ENCODE data around the gene HTRA1. TPM values are rescaled to one million over a fixed set of nuclear protein-coding genes. Genes with fewer than 3 reads are reported as not detected.
A peak's percentile ranks its signal among the peaks of the same experiment; 100 is the strongest.

The HTRA1 gene
- polyA plus RNA-seq, 1 of the 3 experiments (the other 2 are of a cell fraction), result 291 TPM

DNA sequence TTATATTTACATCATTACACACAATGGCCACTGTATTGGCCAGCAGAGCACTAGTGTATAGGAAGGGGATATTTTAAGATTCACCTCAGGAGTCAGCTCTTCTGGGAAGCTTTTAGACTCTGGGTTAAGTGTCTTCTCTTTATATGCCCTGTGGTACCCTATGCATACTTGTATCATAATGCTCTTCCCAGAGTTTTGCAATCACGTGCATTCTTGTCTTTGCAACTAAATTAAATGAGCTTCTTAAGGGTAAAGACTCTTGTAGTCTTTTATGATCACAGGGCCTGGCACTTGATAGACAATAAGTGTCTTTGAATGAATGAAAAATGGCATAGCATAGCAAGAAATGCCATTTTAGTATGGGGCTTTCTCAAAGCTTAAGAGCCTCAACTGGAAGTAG is 42.3 kb upstream of the HTRA1 start (continued):
- TF ChIP-seq, protein P1, sequence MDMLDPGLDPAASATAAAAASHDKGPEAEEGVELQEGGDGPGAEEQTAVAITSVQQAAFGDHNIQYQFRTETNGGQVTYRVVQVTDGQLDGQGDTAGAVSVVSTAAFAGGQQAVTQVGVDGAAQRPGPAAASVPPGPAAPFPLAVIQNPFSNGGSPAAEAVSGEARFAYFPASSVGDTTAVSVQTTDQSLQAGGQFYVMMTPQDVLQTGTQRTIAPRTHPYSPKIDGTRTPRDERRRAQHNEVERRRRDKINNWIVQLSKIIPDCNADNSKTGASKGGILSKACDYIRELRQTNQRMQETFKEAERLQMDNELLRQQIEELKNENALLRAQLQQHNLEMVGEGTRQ (IDR thresholded peaks at IDR 0.05; ENCODE audit: borderline replicate concordance, low read depth, low read length), result no peak
- TF ChIP-seq JUND (IDR thresholded peaks at IDR 0.05) (no peak), TEAD4 (IDR thresholded peaks at IDR 0.05; ENCODE audit: borderline replicate concordance, insufficient read depth) (no peak)
- TF ChIP-seq, protein P2, sequence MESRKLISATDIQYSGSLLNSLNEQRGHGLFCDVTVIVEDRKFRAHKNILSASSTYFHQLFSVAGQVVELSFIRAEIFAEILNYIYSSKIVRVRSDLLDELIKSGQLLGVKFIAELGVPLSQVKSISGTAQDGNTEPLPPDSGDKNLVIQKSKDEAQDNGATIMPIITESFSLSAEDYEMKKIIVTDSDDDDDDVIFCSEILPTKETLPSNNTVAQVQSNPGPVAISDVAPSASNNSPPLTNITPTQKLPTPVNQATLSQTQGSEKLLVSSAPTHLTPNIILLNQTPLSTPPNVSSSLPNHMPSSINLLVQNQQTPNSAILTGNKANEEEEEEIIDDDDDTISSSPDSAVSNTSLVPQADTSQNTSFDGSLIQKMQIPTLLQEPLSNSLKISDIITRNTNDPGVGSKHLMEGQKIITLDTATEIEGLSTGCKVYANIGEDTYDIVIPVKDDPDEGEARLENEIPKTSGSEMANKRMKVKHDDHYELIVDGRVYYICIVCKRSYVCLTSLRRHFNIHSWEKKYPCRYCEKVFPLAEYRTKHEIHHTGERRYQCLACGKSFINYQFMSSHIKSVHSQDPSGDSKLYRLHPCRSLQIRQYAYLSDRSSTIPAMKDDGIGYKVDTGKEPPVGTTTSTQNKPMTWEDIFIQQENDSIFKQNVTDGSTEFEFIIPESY (IDR thresholded peaks at IDR 0.05; ENCODE audit: borderline replicate concordance, low read depth), result no peak

DNA sequence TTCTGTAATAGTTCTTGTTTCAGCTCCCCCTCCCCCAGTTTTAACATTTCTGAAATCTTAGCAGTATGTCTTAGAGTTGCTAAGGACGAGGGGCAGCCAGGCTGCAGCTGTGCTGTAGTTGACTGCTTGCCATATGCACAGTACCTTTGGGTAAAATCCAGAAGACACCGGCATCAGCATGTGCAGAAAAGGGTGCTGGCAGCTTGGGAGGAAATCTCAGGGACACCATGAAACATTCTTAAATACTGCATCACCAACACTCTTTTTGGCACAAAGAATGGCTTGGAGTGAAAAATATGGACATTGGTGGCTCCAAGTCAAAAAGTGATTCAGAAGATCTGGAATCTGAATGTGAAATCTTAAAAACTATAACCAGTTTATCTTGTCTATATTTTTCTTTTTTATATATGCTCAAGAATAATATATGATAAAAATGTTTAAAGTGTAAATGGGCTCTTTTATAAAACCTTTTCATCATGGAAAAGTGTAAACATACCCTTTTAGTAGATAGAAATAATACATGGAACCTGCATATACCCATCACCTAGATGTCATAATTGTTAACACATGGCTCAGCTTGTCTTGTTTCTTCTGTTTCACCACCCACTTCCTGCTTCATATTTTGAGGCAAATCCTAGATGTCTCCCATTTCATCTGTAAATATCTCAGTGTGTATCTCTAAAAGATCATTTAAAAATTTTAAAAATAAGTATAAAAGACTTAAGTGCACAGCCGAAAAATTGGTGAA is 41.3 kb upstream of the HTRA1 start:
- H2AFZ ChIP-seq (ENCODE audit: low read depth), result no peak overlapping the region
- no peaks in the 10 kb centered on the region for H4K20me1 ChIP-seq (ENCODE audit: insufficient read depth)
- DNase-seq, result no peak
- H3K9ac ChIP-seq, result no peak overlapping the region; the same call in 1 of the 2 replicates
- peak overlapping the region; percentile 49; the same call in 1 of the 2 replicates for H3K4me2 ChIP-seq
- WGBS (ENCODE audit: low lambda C conversion rate), result 36% methylated on average over 3 of the region's 3 CpGs
- H3K9me3 ChIP-seq, result no peaks in the 10 kb centered on the region
- peak overlapping the region in 1 of 2 experiments; percentile 4; a peak in 1 of 4 replicates for H3K4me3 ChIP-seq (ENCODE audit: low read depth in 2 of 2, low read length in 1 of 2)
- peaks cover 11 to 17% of the 10 kb centered on the region in 2 experiments; a peak in 3 of 4 replicates for H3K4me1 ChIP-seq (ENCODE audit: control insufficient read depth in 1 of 2, insufficient read depth in 2 of 2, low read depth in 1 of 2, low read length in 1 of 2)
- CTCF ChIA-PET, result interaction anchor here (0.7 to 2.7 kb wide), 11 partner anchors 10 to 146 kb away, joined by 3 to 20 read pairs (median 4); no protein-coding TSS in a partner anchor
- POLR2A ChIA-PET, result no interaction called here
- peaks cover 34% of the 10 kb centered on the region for H3F3A ChIP-seq (replicated peaks; ENCODE audit: insufficient read depth)
- H3K36me3 ChIP-seq (replicated peaks in 1 of 2; ENCODE audit: control insufficient read depth in 1 of 2, insufficient read depth in 2 of 2, low read length in 1 of 2), result peaks cover 28 to 41% of the 10 kb centered on the region in 2 experiments
- H3K79me2 ChIP-seq (ENCODE audit: insufficient read depth), result no peaks in the 10 kb centered on the region
- H3K27me3 ChIP-seq (ENCODE audit: insufficient read depth), result no peaks in the 10 kb centered on the region
- no peaks in the 10 kb centered on the region for H3K9me2 ChIP-seq
- TF ChIP-seq SIN3A (IDR thresholded peaks at IDR 0.05; ENCODE audit: borderline replicate concordance, low read depth, low read length) (0 out of 2 replicates have a peak, but pooled peaks have one; percentile 20), YY1 (IDR thresholded peaks at IDR 0.05; ENCODE audit: low read depth) (no peak), EP300 (IDR thresholded peaks at IDR 0.05; ENCODE audit: borderline replicate concordance in 1 of 2, low read depth in 1 of 2, low read length in 1 of 2) (peak in 1 of 2 experiments; percentile 57; a peak in 1 of 4 replicates), RXRA (IDR thresholded peaks at IDR 0.05; ENCODE audit: borderline replicate concordance, low read depth) (peak; percentile 14; the same call in 1 of the 2 replicates), TCF12 (IDR thresholded peaks at IDR 0.05) (peak; percentile 68), FOSL2 (IDR thresholded peaks at IDR 0.05; ENCODE audit: borderline replicate concordance, low read depth) (peak; percentile 60; the same call in 1 of the 2 replicates), FOXJ3 (CRISPR knock-in tag; IDR thresholded peaks at IDR 0.05) (no peak), GABPA (IDR thresholded peaks at IDR 0.05; ENCODE audit: low read depth) (no peak), NFIC (IDR thresholded peaks at IDR 0.05; ENCODE audit: borderline replicate concordance) (peak; percentile 91), GATA2 (CRISPR knock-in tag; IDR thresholded peaks at IDR 0.05) (no peak), JUND (IDR thresholded peaks at IDR 0.05) (peak; percentile 57), ELF1 (IDR thresholded peaks at IDR 0.05) (peak; percentile 35; the same call in 1 of the 2 replicates)
- TF ChIP-seq, protein P3, sequence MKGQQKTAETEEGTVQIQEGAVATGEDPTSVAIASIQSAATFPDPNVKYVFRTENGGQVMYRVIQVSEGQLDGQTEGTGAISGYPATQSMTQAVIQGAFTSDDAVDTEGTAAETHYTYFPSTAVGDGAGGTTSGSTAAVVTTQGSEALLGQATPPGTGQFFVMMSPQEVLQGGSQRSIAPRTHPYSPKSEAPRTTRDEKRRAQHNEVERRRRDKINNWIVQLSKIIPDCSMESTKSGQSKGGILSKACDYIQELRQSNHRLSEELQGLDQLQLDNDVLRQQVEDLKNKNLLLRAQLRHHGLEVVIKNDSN (IDR thresholded peaks at IDR 0.05; ENCODE audit: borderline replicate concordance, low read depth), result 0 out of 2 replicates have a peak, but pooled peaks have one; percentile 12
- TF ChIP-seq, protein P4, sequence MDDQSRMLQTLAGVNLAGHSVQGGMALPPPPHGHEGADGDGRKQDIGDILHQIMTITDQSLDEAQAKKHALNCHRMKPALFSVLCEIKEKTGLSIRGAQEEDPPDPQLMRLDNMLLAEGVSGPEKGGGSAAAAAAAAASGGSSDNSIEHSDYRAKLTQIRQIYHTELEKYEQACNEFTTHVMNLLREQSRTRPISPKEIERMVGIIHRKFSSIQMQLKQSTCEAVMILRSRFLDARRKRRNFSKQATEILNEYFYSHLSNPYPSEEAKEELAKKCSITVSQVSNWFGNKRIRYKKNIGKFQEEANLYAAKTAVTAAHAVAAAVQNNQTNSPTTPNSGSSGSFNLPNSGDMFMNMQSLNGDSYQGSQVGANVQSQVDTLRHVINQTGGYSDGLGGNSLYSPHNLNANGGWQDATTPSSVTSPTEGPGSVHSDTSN (IDR thresholded peaks at IDR 0.05), result peak; percentile 35; the same call in 1 of the 2 replicates
- TF ChIP-seq, protein P5, sequence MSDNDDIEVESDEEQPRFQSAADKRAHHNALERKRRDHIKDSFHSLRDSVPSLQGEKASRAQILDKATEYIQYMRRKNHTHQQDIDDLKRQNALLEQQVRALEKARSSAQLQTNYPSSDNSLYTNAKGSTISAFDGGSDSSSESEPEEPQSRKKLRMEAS (IDR thresholded peaks at IDR 0.05; ENCODE audit: low read depth), result peak; percentile 68
- H3K27ac ChIP-seq (ENCODE audit: low read depth in 2 of 2, low read length in 1 of 2), result peak overlapping the region; percentile 64 to 83; a peak in 3 of 4 replicates

All from SK-N-SH (cell line).